Stimulated activated CD8-positive, alpha-beta memory T cell treated with anti-CD3 and anti-CD28 coated beads, Interleukin-4, amount 100 ng/mL, for 48 hours (primary cell): ENCODE data around the gene DBH.
"Not testable (repeated sequence)": the region's sequence is repeated elsewhere in the genome, so short reads cannot be mapped to it uniquely, and the experiment has no call there.

ENCODE experiments used
- DNase-seq: peaks from one replicate; pipeline ENCODE4 v3.0.0-alpha.2; 2020

DBH gene

GRCh38 chr9:133605446-133605845, 30.7 kb upstream of the DBH start:
- DNase-seq, result no peak

GRCh38 chr9:133605856-133606707, 30.1 kb upstream of the DBH start:
- DNase-seq, result no peak

- no peak for DNase-seq
Measured at GRCh38 chr9:133606708-133607025, 29.5 kb upstream of the DBH start.

- no peak for DNase-seq
Measured at GRCh38 chr9:133607381-133607780, 28.8 kb upstream of the DBH start.

- DNase-seq, result no peak
Measured at GRCh38 chr9:133607976-133608375, 28.2 kb upstream of the DBH start.

GRCh38 chr9:133608382-133608781, 27.8 kb upstream of the DBH start:
- no peak for DNase-seq

GRCh38 chr9:133608889-133609288, 27.3 kb upstream of the DBH start:
- no peak for DNase-seq

GRCh38 chr9:133609311-133610098, 26.7 kb upstream of the DBH start, which contains the start of gene FAM163B:
Gene FAM163B, minus strand, starts transcription at chr9:133609389. Its CDS starts 29,166 bp downstream, at chr9:133580223.
- DNase-seq, result peak; percentile 59

- no peak for DNase-seq
Measured at GRCh38 chr9:133610845-133611244, 25.3 kb upstream of the DBH start.

- DNase-seq, result no peak
Measured at GRCh38 chr9:133612051-133612450, 24.1 kb upstream of the DBH start.

GRCh38 chr9:133612816-133613215, 23.3 kb upstream of the DBH start:
- DNase-seq, result no peak

- DNase-seq, result no peak
Measured at GRCh38 chr9:133613432-133613831, 22.7 kb upstream of the DBH start.

GRCh38 chr9:133614056-133614455, 22.1 kb upstream of the DBH start:
- no peak for DNase-seq

GRCh38 chr9:133614678-133615077, 21.5 kb upstream of the DBH start:
- DNase-seq, result no peak

GRCh38 chr9:133615186-133615585, 21.0 kb upstream of the DBH start:
- no peak for DNase-seq

- DNase-seq, result no peak
Measured at GRCh38 chr9:133615606-133616188, 20.5 kb upstream of the DBH start.

- DNase-seq, result no peak
Measured at GRCh38 chr9:133616643-133617405, 19.3 kb upstream of the DBH start.

- no peak for DNase-seq
Measured at GRCh38 chr9:133618726-133619125, 17.4 kb upstream of the DBH start.

- DNase-seq, result peak; percentile 57
Measured at GRCh38 chr9:133619791-133620190, 16.4 kb upstream of the DBH start.

GRCh38 chr9:133621725-133622267, 14.4 kb upstream of the DBH start:
- DNase-seq, result no peak

GRCh38 chr9:133622555-133622954, 13.6 kb upstream of the DBH start:
- DNase-seq, result no peak

GRCh38 chr9:133626008-133626407, 10.2 kb upstream of the DBH start:
- not testable (repeated sequence) for DNase-seq

- no peak for DNase-seq
Measured at GRCh38 chr9:133627341-133627740, 8.8 kb upstream of the DBH start.
